HCT116 (cell line): ENCODE results near the gene GFAP. TPM values are rescaled to one million over a fixed set of nuclear protein-coding genes. Genes with fewer than 3 reads are reported as not detected.

Experiments
- ATAC-seq: fragments of 200-7000 bp; cut with Tn5 transposase; 2 replicates; pipeline ENCODE4 v1.9.1; 2020; ENCODE audit warnings: mild to moderate bottlenecking, moderate library complexity
- BruUV-seq: library from RNA; stranded (reverse); fragments of 400-500 nt; replicated peaks from 2 replicates; lab custom pipeline; 2021; lab: Mats Ljungman, UMichigan
- CTCF ChIA-PET: fragments of 300-600 bp; sonication (Branson Sonifier 250); formaldehyde crosslinking; loops from one replicate; lab custom pipeline; 2021; ENCODE audit warnings: antibody characterized with exemption; lab: Charles Lee
- POLR2A ChIA-PET: fragments of 300-600, 350-600 bp; sonication (Branson Sonifier 250); formaldehyde crosslinking; loops from one replicate; lab custom pipeline; 2021; ENCODE audit warnings: antibody characterized with exemption; lab: Charles Lee
- RAD21 ChIA-PET, 2 experiments: fragments of 300-600 bp; sonication (Branson Sonifier 250); formaldehyde crosslinking; loops; one replicate each; lab custom pipeline; 2023; ENCODE audit warnings: low total read pairs in 2 of 2; ENCODE audit not compliant: uncharacterized antibody in 2 of 2, unreplicated experiment in 2 of 2, low non-redundant PET in 1 of 2; lab: Charles Lee
- DNase-seq: peaks from one replicate; pipeline ENCODE4 v3.0.0-alpha.2; 2010; ENCODE audit warnings: low read depth, low spot score
- H2AFZ ChIP-seq: fragments of 200-600 bp; shearing (Covaris generic), sonication (generic); 2 replicates; pipeline ENCODE4 v1.6.1; 2017; ENCODE audit warnings: low read depth, mixed run types, mixed read lengths, antibody characterized with exemption, low read length; ENCODE audit not compliant: poor library complexity, severe bottlenecking
- H3K27ac ChIP-seq: 2 replicates; pipeline ENCODE4 v1.5.1; 2012; ENCODE audit warnings: low read depth, low read length
- H3K27me3 ChIP-seq: fragments of 200-600 bp; sonication (generic); 2 replicates; pipeline ENCODE4 v1.6.1; 2016; ENCODE audit warnings: mixed run types, low read length, mixed read lengths; ENCODE audit not compliant: insufficient read depth
- H3K36me3 ChIP-seq, 2 experiments: fragments of 200-500 bp in 1 of 2; fragments of 200-600 bp in 1 of 2; sonication (Bioruptor generic) in 1 of 2; sonication (generic) in 1 of 2; 2 replicates each; pipeline versions ENCODE4 v1.5.1 to v1.6.1; 2014 to 2016; ENCODE audit warnings: low read length in 2 of 2, inconsistent platforms in 1 of 2, mixed read lengths in 1 of 2, mixed run types in 1 of 2; ENCODE audit not compliant: insufficient read depth in 2 of 2, control insufficient read depth in 1 of 2
- H3K4me1 ChIP-seq, 2 experiments: fragments of 200-600 bp in 1 of 2; sonication (generic) in 1 of 2; 2 replicates each; pipeline versions ENCODE4 v1.5.1 to v1.6.1; 2012 to 2017; ENCODE audit warnings: low read length in 2 of 2, inconsistent platforms in 1 of 2, mild to moderate bottlenecking in 1 of 2, mixed read lengths in 1 of 2, mixed run types in 1 of 2, moderate library complexity in 1 of 2; ENCODE audit not compliant: insufficient read depth in 2 of 2, control insufficient read depth in 1 of 2
- H3K4me2 ChIP-seq: fragments of 200-600 bp; sonication (generic); 2 replicates; pipeline ENCODE4 v1.6.1; 2017; ENCODE audit warnings: mixed run types, low read length, mixed read lengths
- H3K4me3 ChIP-seq, 2 experiments: fragments of 200-600 bp in 1 of 2; sonication (generic) in 1 of 2; replicated peaks in 1 of 2; 2 replicates each; pipeline ENCODE4 v1.5.1; 2011 to 2016; ENCODE audit warnings: low read length in 2 of 2, control low read depth in 1 of 2, low read depth in 1 of 2, mild to moderate bottlenecking in 1 of 2, mixed read lengths in 1 of 2, mixed run types in 1 of 2
- H3K79me2 ChIP-seq: fragments of 200-600 bp; sonication (generic); 2 replicates; pipeline ENCODE4 v1.6.1; 2017; ENCODE audit warnings: mild to moderate bottlenecking, mixed run types, low read length, moderate library complexity, mixed read lengths; ENCODE audit not compliant: insufficient read depth
- H3K9ac ChIP-seq: fragments of 200-600 bp; sonication (generic); 2 replicates; pipeline ENCODE4 v1.6.1; 2016; ENCODE audit warnings: low read length, mixed read lengths
- H3K9me2 ChIP-seq: fragments of 200-600 bp; sonication (generic), shearing (Covaris generic); 2 replicates; pipeline ENCODE4 v1.6.1; 2017; ENCODE audit warnings: mixed run types, mild to moderate bottlenecking, moderate library complexity; ENCODE audit not compliant: insufficient read depth
- H3K9me3 ChIP-seq, 2 experiments: fragments of 200-500 bp in 1 of 2; fragments of 200-600 bp in 1 of 2; sonication (Bioruptor generic) in 1 of 2; sonication (generic) in 1 of 2; 2 replicates each; pipeline ENCODE4 v1.6.1; 2014 to 2017; ENCODE audit warnings: low read length in 2 of 2, mixed read lengths in 2 of 2, inconsistent platforms in 1 of 2, low read depth in 1 of 2, mild to moderate bottlenecking in 1 of 2, mixed run types in 1 of 2, moderate library complexity in 1 of 2; ENCODE audit not compliant: control insufficient read depth in 1 of 2, insufficient read depth in 1 of 2
- H4K20me1 ChIP-seq: fragments of 200-600 bp; sonication (generic), shearing (Covaris generic); 2 replicates; pipeline ENCODE4 v1.6.1; 2017; ENCODE audit warnings: mixed run types, mild to moderate bottlenecking, moderate library complexity; ENCODE audit not compliant: insufficient read depth
- ATF3 ChIP-seq: IDR thresholded peaks from 2 replicates; pipeline ENCODE4 v1.6.1; 2012
- CTCF ChIP-seq, 3 experiments: fragments of 200-600 bp in 1 of 3; sonication (generic) in 1 of 3; IDR thresholded peaks in 2 of 3; conservative IDR thresholded peaks in 1 of 3; 2 replicates each; pipeline ENCODE4 v1.5.1; 2012 to 2017; ENCODE audit warnings: low read depth in 2 of 3, low read length in 2 of 3, antibody characterized with exemption in 1 of 3, borderline replicate concordance in 1 of 3, control low read depth in 1 of 3, mild to moderate bottlenecking in 1 of 3, mixed read lengths in 1 of 3, mixed run types in 1 of 3, moderate library complexity in 1 of 3; ENCODE audit not compliant: insufficient read depth in 1 of 3
- FOSL1 ChIP-seq: IDR thresholded peaks from 2 replicates; pipeline ENCODE4 v1.6.1; 2012; ENCODE audit warnings: low read depth
- JUND ChIP-seq: IDR thresholded peaks from 2 replicates; pipeline ENCODE4 v1.6.1; 2012
- MAX ChIP-seq: IDR thresholded peaks from 2 replicates; pipeline ENCODE4 v1.6.1; 2012
- POLR2A ChIP-seq: IDR thresholded peaks from 2 replicates; pipeline ENCODE4 v1.7.0; 2011; ENCODE audit warnings: borderline replicate concordance; ENCODE audit not compliant: insufficient read depth, insufficient read length; ENCODE audit errors: extremely low read depth
- RAD21 ChIP-seq: IDR thresholded peaks from 2 replicates; pipeline ENCODE4 v1.6.1; 2012; ENCODE audit warnings: low read depth, mild to moderate bottlenecking
- REST ChIP-seq: IDR thresholded peaks from 2 replicates; pipeline ENCODE4 v1.6.1; 2012; ENCODE audit warnings: low read depth
- SIN3A ChIP-seq: IDR thresholded peaks from 2 replicates; pipeline ENCODE4 v1.6.1; 2012; ENCODE audit warnings: low read depth
- SP1 ChIP-seq: IDR thresholded peaks from 2 replicates; pipeline ENCODE4 v1.6.1; 2012; ENCODE audit warnings: low read depth
- TCF7L2 ChIP-seq: IDR thresholded peaks from 2 replicates; pipeline ENCODE4 v1.7.0; 2011; ENCODE audit warnings: borderline replicate concordance, inconsistent platforms; ENCODE audit not compliant: insufficient read depth, insufficient read length; ENCODE audit errors: extremely low read depth
- ZBTB33 ChIP-seq: IDR thresholded peaks from 2 replicates; pipeline ENCODE4 v1.6.1; 2011; ENCODE audit warnings: mild to moderate bottlenecking, low read length, moderate library complexity; ENCODE audit not compliant: insufficient replicate concordance; ENCODE audit errors: extremely low read depth
- ZNF274 ChIP-seq: fragments of 200-500 bp; sonication (Bioruptor generic); IDR thresholded peaks from 2 replicates; pipeline ENCODE4 v1.6.1; 2014; ENCODE audit warnings: mild to moderate bottlenecking, low read depth, low read length, inconsistent platforms
- intact Hi-C: fragments of 100-400 bp; cut with micrococcal nuclease; formaldehyde crosslinking; loops from 2 replicates; pipeline ENCODE4 v1.10.0; 2022
- total RNA-seq: library from RNA; stranded (reverse); gene quantifications from one replicate; pipeline ENCODE4 v1.2.1, GENCODE V29; 2021; ENCODE audit not compliant: unreplicated experiment

GFAP gene
- total RNA-seq, 1 experiment from 2014 or later: not detected

- Histone ChIP-seq H3K27me3 (no peaks in the 10 kb centered on the region), H3K27ac (no peak overlapping the region), H3K36me3 (no peaks in the 10 kb centered on the region), H3K4me2 (no peak overlapping the region), H3K4me3 (no peak overlapping the region)
- ChIA-PET RAD21 (no interaction called here), CTCF (interaction anchor here (2.0 kb wide), 1 partner anchor 9 kb away, joined by 6 read pairs; no protein-coding TSS in a partner anchor)
- ATAC-seq: no peak
- TF ChIP-seq ZBTB33 (no peak), REST (no peak), SIN3A (no peak), ATF3 (no peak), CTCF (IDR thresholded peaks at IDR 0.05 in 2 of 3, conservative IDR thresholded peaks at IDR 0.05 in 1 of 3; ENCODE audit: borderline replicate concordance in 1 of 3, insufficient read depth in 1 of 3, low read depth in 2 of 3, low read length in 2 of 3) (no peak), SP1 (no peak), TCF7L2 (no peak), ZNF274 (no peak), MAX (no peak), FOSL1 (no peak), POLR2A (no peak), JUND (no peak), RAD21 (no peak)
- TF ChIP-seq, all 23 proteins: peak for 0
- Histone ChIP-seq H3K79me2 (peaks cover 22% of the 10 kb centered on the region), H4K20me1 (no peaks in the 10 kb centered on the region), H2AFZ (no peak overlapping the region), H3K9me2 (no peaks in the 10 kb centered on the region), H3K9ac (no peak overlapping the region), H3K4me1 (peaks cover 20 to 57% of the 10 kb centered on the region in 2 experiments), H3K9me3 (no peaks in the 10 kb centered on the region)
- BruUV-seq: no TSS peak
- no peak for DNase-seq
- POLR2A ChIA-PET: no interaction called here
- intact Hi-C loops: no loop called here
Observed at GRCh38 chr17:44902135-44902760, 13.1 kb downstream of the GFAP start.
